Activated CD4-positive, alpha-beta T cell treated with anti-CD3 and anti-CD28 coated beads, Interleukin-2, amount 50 U/mL, for 1 hour (primary cell): ENCODE results near the gene KIF2C.
"Not testable (repeated sequence)": the region's sequence is repeated elsewhere in the genome, so short reads cannot be mapped to it uniquely, and the experiment has no call there.

Source experiments
- DNase-seq: peaks from one replicate; pipeline ENCODE4 v3.0.0-alpha.2; 2020

KIF2C gene

GRCh38 chr1:44776730-44777068, 37.1 kb downstream of the KIF2C start:
- DNase-seq: no peak

- no peak for DNase-seq
Observed at GRCh38 chr1:44777547-44777946, 37.9 kb downstream of the KIF2C start.

GRCh38 chr1:44777969-44778635, 38.5 kb downstream of the KIF2C start:
- DNase-seq: no peak

- DNase-seq: no peak
Observed at GRCh38 chr1:44778705-44779576, 39.3 kb downstream of the KIF2C start.

- no peak for DNase-seq
Observed at GRCh38 chr1:44780583-44781121, 41.0 kb downstream of the KIF2C start.

- no peak for DNase-seq
Observed at GRCh38 chr1:44783697-44784093, 44.1 kb downstream of the KIF2C start.

- no peak for DNase-seq
Observed at GRCh38 chr1:44784094-44785028, 44.7 kb downstream of the KIF2C start.

GRCh38 chr1:44785029-44785380, 45.4 kb downstream of the KIF2C start:
- no peak for DNase-seq

- DNase-seq: no peak
Observed at GRCh38 chr1:44785501-44786137, 46.0 kb downstream of the KIF2C start.

- peak; percentile 78 for DNase-seq
Observed at GRCh38 chr1:44786138-44786840, 46.7 kb downstream of the KIF2C start.

GRCh38 chr1:44786841-44787426, 47.3 kb downstream of the KIF2C start:
- DNase-seq: no peak

- no peak for DNase-seq
Observed at GRCh38 chr1:44787506-44787905, 47.9 kb downstream of the KIF2C start.

- no peak for DNase-seq
Observed at GRCh38 chr1:44788120-44788860, 48.7 kb downstream of the KIF2C start, which contains the start of gene BEST4. TSS of gene BEST4 (minus strand) at chr1:44788170. CDS start at chr1:44787705, 465 bp downstream.

- DNase-seq: no peak
Observed at GRCh38 chr1:44790968-44791801, 51.5 kb downstream of the KIF2C start.

GRCh38 chr1:44792736-44793502, 53.3 kb downstream of the KIF2C start:
- DNase-seq: no peak

- DNase-seq: not testable (repeated sequence)
Observed at GRCh38 chr1:44797886-44798285, 58.2 kb downstream of the KIF2C start.

GRCh38 chr1:44798481-44799365, 59.1 kb downstream of the KIF2C start:
- no peak for DNase-seq
